ENCODE data around the gene ZNF341. TPM values are rescaled to one million over a fixed set of nuclear protein-coding genes. Genes with fewer than 3 reads are reported as not detected.
A peak's percentile ranks its signal among the peaks of the same experiment; 100 is the strongest.

ZNF341 gene
- total and polyA plus RNA-seq, 4 donors, result 2.1 to 4.3 (median 3.4) TPM

GRCh38 chr20:33821270-33821836 is 89.6 kb downstream of the ZNF341 start:
- ATAC-seq (ENCODE audit: insufficient read depth, low FRiP score) (no peak), DNase-seq (no peak)
- no peak overlapping the region for H3K27ac ChIP-seq (ENCODE audit: low read depth in 1 of 2, low read length in 1 of 2)
- TF ChIP-seq CTCF (IDR thresholded peaks at IDR 0.05; ENCODE audit: control extremely low read depth, extremely low read depth), result no peak
- H3K4me1 ChIP-seq (ENCODE audit: control insufficient read depth in 5 of 5, insufficient read depth in 5 of 5, low read length in 5 of 5), result peaks cover 9 to 41% (median 21%) of the 10 kb centered on the region in 5 donors
- no peak overlapping the region for H3K9ac ChIP-seq (ENCODE audit: insufficient read depth in 1 of 2, low read length in 2 of 2)
- 41 to 73% methylated on average over 4 of the region's 4 CpGs for WGBS, 2 donors
- no peaks in the 10 kb centered on the region for H3K27me3 ChIP-seq (ENCODE audit: control insufficient read depth in 3 of 3, insufficient read depth in 3 of 3, low read length in 2 of 3)
- H3K9me3 ChIP-seq (ENCODE audit: control insufficient read depth in 4 of 4, insufficient read depth in 3 of 4, low read length in 3 of 4), result no peaks in the 10 kb centered on the region
- H3K36me3 ChIP-seq (ENCODE audit: control insufficient read depth in 4 of 4, insufficient read depth in 4 of 4, low read length in 4 of 4), result peaks cover 0 to 4% (median 0%) of the 10 kb centered on the region in 4 donors
- H3K4me3 ChIP-seq, result no peak overlapping the region

- peaks cover 0 to 4% (median 0%) of the 10 kb centered on the region in 4 donors for H3K36me3 ChIP-seq (ENCODE audit: control insufficient read depth in 4 of 4, insufficient read depth in 4 of 4, low read length in 4 of 4)
- no peaks in the 10 kb centered on the region for H3K27me3 ChIP-seq (ENCODE audit: control insufficient read depth in 3 of 3, insufficient read depth in 3 of 3, low read length in 2 of 3)
- no peak for ATAC-seq (ENCODE audit: insufficient read depth, low FRiP score)
- TF ChIP-seq CTCF (IDR thresholded peaks at IDR 0.05; ENCODE audit: control extremely low read depth, extremely low read depth), result no peak
- H3K9me3 ChIP-seq (ENCODE audit: control insufficient read depth in 4 of 4, insufficient read depth in 3 of 4, low read length in 3 of 4), result no peaks in the 10 kb centered on the region
- H3K9ac ChIP-seq (ENCODE audit: insufficient read depth in 1 of 2, low read length in 2 of 2), result no peak overlapping the region
- no peak overlapping the region for H3K4me3 ChIP-seq
- peak overlapping the region in 1 of 2 donors; percentile 25 for H3K27ac ChIP-seq (ENCODE audit: low read depth in 1 of 2, low read length in 1 of 2)
- WGBS, 2 donors, result 93 to 94% methylated on average over 5 of the region's 5 CpGs
- H3K4me1 ChIP-seq (ENCODE audit: control insufficient read depth in 5 of 5, insufficient read depth in 5 of 5, low read length in 5 of 5), result peaks cover 11 to 36% (median 24%) of the 10 kb centered on the region in 5 donors
- no peak for DNase-seq
These were observed 90.6 kb downstream of the ZNF341 start for GRCh38 chr20:33822423-33822822.

GRCh38 chr20:33822991-33823390 is 91.2 kb downstream of the ZNF341 start:
- DNase-seq, result no peak
- H3K4me1 ChIP-seq (ENCODE audit: control insufficient read depth in 5 of 5, insufficient read depth in 5 of 5, low read length in 5 of 5), result peaks cover 8 to 32% (median 26%) of the 10 kb centered on the region in 5 donors

More at GRCh38 chr20:33822991-33823390, 91.2 kb downstream of the ZNF341 start:
- no peaks in the 10 kb centered on the region for H3K9me3 ChIP-seq (ENCODE audit: control insufficient read depth in 4 of 4, insufficient read depth in 3 of 4, low read length in 3 of 4)
- no peak overlapping the region for H3K9ac ChIP-seq (ENCODE audit: insufficient read depth in 1 of 2, low read length in 2 of 2)
- H3K36me3 ChIP-seq (ENCODE audit: control insufficient read depth in 4 of 4, insufficient read depth in 4 of 4, low read length in 4 of 4), result peaks cover 0 to 4% (median 1%) of the 10 kb centered on the region in 4 donors
- H3K27ac ChIP-seq (ENCODE audit: low read depth in 1 of 2, low read length in 1 of 2), result peak overlapping the region in 1 of 2 donors; percentile 25
- 96 to 97% methylated on average over 5 of the region's 5 CpGs for WGBS, 2 donors
- ATAC-seq (ENCODE audit: insufficient read depth, low FRiP score), result no peak
- no peak overlapping the region for H3K4me3 ChIP-seq
- TF ChIP-seq CTCF (IDR thresholded peaks at IDR 0.05; ENCODE audit: control extremely low read depth, extremely low read depth), result no peak
- H3K27me3 ChIP-seq (ENCODE audit: control insufficient read depth in 3 of 3, insufficient read depth in 3 of 3, low read length in 2 of 3), result no peaks in the 10 kb centered on the region

Data from lung (tissue), 12 donors.